Common myeloid progenitor, CD34-positive (primary cell): ENCODE data around the gene MBD3L3.
"Not testable (repeated sequence)": the region's sequence is repeated elsewhere in the genome, so short reads cannot be mapped to it uniquely, and the experiment has no call there.

Experiments used
- CTCF ChIA-PET: fragments of 350-600 bp; sonication (Branson Sonifier 250); formaldehyde crosslinking; loops from one replicate; lab custom pipeline; 2021; ENCODE audit warnings: antibody characterized with exemption; lab: Charles Lee
- POLR2A ChIA-PET: fragments of 350-600 bp; sonication (Branson Sonifier 250); formaldehyde crosslinking; loops from one replicate; lab custom pipeline; 2021; ENCODE audit warnings: antibody characterized with exemption; lab: Charles Lee
- DNase-seq, 3 donors: peaks; one replicate each; pipeline versions ENCODE4 v3.0.0 to v3.0.0-alpha.2; 2013
- H3K27ac ChIP-seq, 2 experiments: 1 replicate in 1 of 2; 2 replicates in 1 of 2; pipeline ENCODE4 v1.7.0; 2013; ENCODE audit warnings: inconsistent platforms in 2 of 2, low read length in 2 of 2, mild to moderate bottlenecking in 2 of 2, low read depth in 1 of 2, moderate library complexity in 1 of 2; ENCODE audit not compliant: severe bottlenecking in 2 of 2, insufficient read depth in 1 of 2, poor library complexity in 1 of 2
- H3K27me3 ChIP-seq, 5 experiments: replicated peaks in 2 of 5; 1 replicate in 3 of 5; 2 replicates in 2 of 5; pipeline versions ENCODE4 v1.6.1 to v1.7.0; 2013; ENCODE audit warnings: low read length in 4 of 5, mild to moderate bottlenecking in 2 of 5, moderate library complexity in 2 of 5, inconsistent platforms in 1 of 5; ENCODE audit not compliant: insufficient read depth in 5 of 5, control insufficient read depth in 4 of 5
- H3K36me3 ChIP-seq, 4 experiments: 1 replicate in 2 of 4; 2 replicates in 2 of 4; pipeline versions ENCODE4 v1.6.1 to v1.7.0; 2013; ENCODE audit warnings: low read length in 3 of 4, control low read depth in 1 of 4, mild to moderate bottlenecking in 1 of 4; ENCODE audit not compliant: control insufficient read depth in 4 of 4, insufficient read depth in 4 of 4
- H3K4me1 ChIP-seq, 4 experiments: 1 replicate in 3 of 4; 2 replicates in 1 of 4; pipeline versions ENCODE4 v1.6.1 to v1.7.1; 2013; ENCODE audit warnings: low read length in 3 of 4, mild to moderate bottlenecking in 3 of 4, control low read depth in 1 of 4, inconsistent platforms in 1 of 4, moderate library complexity in 1 of 4; ENCODE audit not compliant: control insufficient read depth in 4 of 4, insufficient read depth in 4 of 4; ENCODE audit errors: control extremely low read depth in 1 of 4
- H3K4me3 ChIP-seq, 7 experiments: 1 replicate in 4 of 7; 2 replicates in 3 of 7; pipeline versions ENCODE4 v1.5.1 to v1.7.0; 2013; ENCODE audit warnings: mild to moderate bottlenecking in 7 of 7, low read length in 6 of 7, moderate library complexity in 6 of 7, inconsistent platforms in 2 of 7, low read depth in 2 of 7, control low read depth in 1 of 7; ENCODE audit not compliant: insufficient read depth in 4 of 7, control insufficient read depth in 1 of 7; ENCODE audit errors: extremely low read depth in 1 of 7
- H3K9me3 ChIP-seq, 5 experiments: 1 replicate in 4 of 5; 2 replicates in 1 of 5; pipeline versions ENCODE4 v1.6.1 to v1.7.1; 2013; ENCODE audit warnings: low read length in 4 of 5, mild to moderate bottlenecking in 2 of 5, inconsistent platforms in 1 of 5, low read depth in 1 of 5, moderate library complexity in 1 of 5; ENCODE audit not compliant: control insufficient read depth in 4 of 5, insufficient read depth in 2 of 5; ENCODE audit errors: control extremely low read depth in 1 of 5
- WGBS: methylation state at CpG from one replicate; pipeline ENCODE4 v1.1.5; 2013; ENCODE audit not compliant: insufficient coverage; 5-methylcytosine and 5-hydroxymethylcytosine counted together

Gene MBD3L3

DNA sequence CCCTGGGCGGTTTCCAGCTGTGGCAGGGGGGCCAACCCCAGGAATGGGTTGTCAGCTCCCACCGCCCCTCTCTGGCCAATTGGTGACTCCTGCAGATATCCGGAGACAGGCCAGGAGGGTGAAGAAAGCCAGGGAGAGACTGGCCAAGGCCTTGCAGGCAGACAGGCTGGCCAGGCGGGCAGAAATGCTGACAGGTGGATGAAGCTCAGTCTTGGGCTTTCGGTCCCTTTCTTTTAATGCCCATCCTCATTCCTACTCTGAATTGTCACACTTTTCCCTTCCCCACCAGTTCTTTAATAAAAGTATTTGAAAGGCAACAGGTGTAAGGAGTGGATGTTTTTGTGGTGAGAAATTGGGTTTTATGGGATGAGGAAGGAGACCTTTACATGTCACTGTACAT, 7.1 kb downstream of the MBD3L3 start:
- H3K4me1 ChIP-seq, H3K4me3 ChIP-seq, H3K36me3 ChIP-seq, H3K27me3 ChIP-seq, DNase-seq, H3K27ac ChIP-seq, H3K9me3 ChIP-seq, CTCF ChIA-PET, POLR2A ChIA-PET: not testable (repeated sequence)
- no CpG with 5 or more reads among the region's 5 CpGs for WGBS

- H3K9me3 ChIP-seq, H3K4me1 ChIP-seq, H3K4me3 ChIP-seq, POLR2A ChIA-PET, H3K27ac ChIP-seq, H3K27me3 ChIP-seq, CTCF ChIA-PET, DNase-seq, H3K36me3 ChIP-seq: not testable (repeated sequence)
- WGBS = no CpG with 5 or more reads among the region's 7 CpGs
These were observed 9.5 kb downstream of the MBD3L3 start, which contains the start of gene MBD3L2 for GRCh38 chr19:7049021-7049420. TSS of gene MBD3L2 (plus strand) at chr19:7049321. CDS start at chr19:7049374, 53 bp downstream.

GRCh38 chr19:7041563-7041962, 16.9 kb downstream of the MBD3L3 start:
- H3K9me3 ChIP-seq, H3K4me3 ChIP-seq, H3K36me3 ChIP-seq, H3K4me1 ChIP-seq, DNase-seq, CTCF ChIA-PET, H3K27me3 ChIP-seq, POLR2A ChIA-PET, H3K27ac ChIP-seq: not testable (repeated sequence)
- no CpG with 5 or more reads among the region's 2 CpGs for WGBS

- H3K36me3 ChIP-seq, POLR2A ChIA-PET, H3K9me3 ChIP-seq, H3K27me3 ChIP-seq, H3K4me3 ChIP-seq, H3K27ac ChIP-seq, H3K4me1 ChIP-seq, CTCF ChIA-PET, DNase-seq: not testable (repeated sequence)
- WGBS = no CpG with 5 or more reads among the region's 9 CpGs
These were observed 18.4 kb downstream of the MBD3L3 start, which contains the start of gene MBD3L4 for GRCh38 chr19:7040079-7040478. TSS of gene MBD3L4 (minus strand) at chr19:7040179. CDS start at chr19:7040144, 35 bp downstream.

GRCh38 chr19:7030278-7030677, 28.2 kb downstream of the MBD3L3 start, which contains the start of gene MBD3L5:
TSS of gene MBD3L5 (plus strand) at chr19:7030578. CDS start at chr19:7030612, 34 bp downstream.
- H3K36me3 ChIP-seq, H3K4me3 ChIP-seq, CTCF ChIA-PET, POLR2A ChIA-PET, H3K4me1 ChIP-seq, H3K27me3 ChIP-seq, H3K9me3 ChIP-seq, DNase-seq, H3K27ac ChIP-seq: not testable (repeated sequence)
- no CpG with 5 or more reads among the region's 9 CpGs for WGBS

- POLR2A ChIA-PET, CTCF ChIA-PET, H3K27me3 ChIP-seq, H3K27ac ChIP-seq, H3K9me3 ChIP-seq, H3K4me3 ChIP-seq, H3K4me1 ChIP-seq, DNase-seq, H3K36me3 ChIP-seq: not testable (repeated sequence)
- no CpG with 5 or more reads among the region's 1 CpG for WGBS
These were observed 29.7 kb downstream of the MBD3L3 start for GRCh38 chr19:7028790-7029189.

DNA sequence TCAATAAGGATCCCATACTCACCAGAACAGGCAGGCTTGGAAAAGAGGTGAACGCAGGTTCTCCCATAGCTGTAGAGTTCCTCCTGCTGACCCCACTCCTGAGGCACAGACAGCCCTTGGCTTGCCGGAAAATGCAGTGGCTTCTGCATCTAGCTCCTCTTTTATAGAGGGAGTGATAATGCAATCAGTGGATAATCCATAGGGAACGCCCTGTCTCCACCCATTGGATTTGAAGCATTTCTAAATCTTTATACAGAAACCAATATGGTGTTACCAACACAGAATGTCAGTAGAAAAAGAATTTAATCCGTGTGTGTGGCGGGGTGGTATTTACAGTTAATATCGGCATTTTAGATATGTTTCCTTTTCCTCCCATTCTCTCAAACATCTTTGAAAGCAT, 37.1 kb downstream of the MBD3L3 start, which contains the start of gene MBD3L2B:
TSS of gene MBD3L2B (minus strand) at position 101 of the 400 bp plus-strand sequence. CDS start at position 67, 34 bp downstream.
- H3K36me3 ChIP-seq, H3K9me3 ChIP-seq, H3K27ac ChIP-seq, CTCF ChIA-PET, POLR2A ChIA-PET, H3K4me3 ChIP-seq, H3K27me3 ChIP-seq, H3K4me1 ChIP-seq, DNase-seq: not testable (repeated sequence)
- no CpG with 5 or more reads among the region's 6 CpGs for WGBS
